IMR-90 (cell line): ENCODE measurements around the gene ANK3. TPM values are rescaled to one million over a fixed set of nuclear protein-coding genes. Genes with fewer than 3 reads are reported as not detected.

ENCODE experiments used
- ATAC-seq: fragments of 200-7000 bp; cut with Tn5 transposase; 2 replicates; pipeline ENCODE4 v1.9.1; 2020; ENCODE audit warnings: low read depth, mild to moderate bottlenecking, moderate library complexity
- BruUV-seq: library from RNA; stranded (reverse); fragments of 400-500 nt; replicated peaks from 2 replicates; lab custom pipeline; 2021; lab: Mats Ljungman, UMichigan
- CTCF ChIA-PET: fragments of 300-600 bp; formaldehyde crosslinking; extraction: SDS; loops from one replicate; lab custom pipeline; 2021; ENCODE audit warnings: antibody characterized with exemption; lab: Yijun Ruan, JAX
- POLR2A ChIA-PET: fragments of 300-600 bp; sonication (Branson Sonifier 250); formaldehyde crosslinking; loops from one replicate; lab custom pipeline; 2022; ENCODE audit warnings: antibody characterized with exemption; ENCODE audit not compliant: unreplicated experiment; lab: Charles Lee
- DNase-seq: peaks from one replicate; pipeline ENCODE4 v3.0.0; 2013
- H2AFZ ChIP-seq: replicated peaks from 2 replicates; pipeline ENCODE3; 2013; ENCODE audit warnings: low read length, mild to moderate bottlenecking; ENCODE audit not compliant: poor library complexity
- H2AK5ac ChIP-seq: 2 replicates; pipeline ENCODE4 v1.6.1; 2013; ENCODE audit warnings: low read depth, low read length, inconsistent platforms
- H2AK9ac ChIP-seq: replicated peaks from 2 replicates; pipeline ENCODE3; 2013; ENCODE audit warnings: mild to moderate bottlenecking, low read depth, low read length, moderate library complexity; ENCODE audit not compliant: poor library complexity
- H2BK120ac ChIP-seq: 2 replicates; pipeline ENCODE4 v1.6.1; 2013; ENCODE audit warnings: low read depth, low read length, inconsistent platforms
- H2BK15ac ChIP-seq: 3 replicates; pipeline ENCODE4 v1.6.1; 2013; ENCODE audit warnings: low read depth, low read length, inconsistent platforms
- H2BK20ac ChIP-seq: 2 replicates; pipeline ENCODE4 v1.6.1; 2013; ENCODE audit warnings: low read depth, mild to moderate bottlenecking, inconsistent platforms, low read length, moderate library complexity
- H2BK5ac ChIP-seq: 2 replicates; pipeline ENCODE4 v1.6.1; 2013; ENCODE audit warnings: mild to moderate bottlenecking, low read depth, low read length, inconsistent platforms; ENCODE audit not compliant: poor library complexity, severe bottlenecking
- H3K14ac ChIP-seq: replicated peaks from 2 replicates; pipeline ENCODE4 v1.6.1; 2013; ENCODE audit warnings: low read depth, low read length, inconsistent platforms
- H3K18ac ChIP-seq: 2 replicates; pipeline ENCODE4 v1.6.1; 2013; ENCODE audit warnings: low read depth, low read length, control low read depth
- H3K23ac ChIP-seq: 2 replicates; pipeline ENCODE4 v1.6.1; 2013; ENCODE audit warnings: low read depth, low read length, inconsistent platforms
- H3K27ac ChIP-seq: 2 replicates; pipeline ENCODE4 v1.5.1; 2013; ENCODE audit warnings: mild to moderate bottlenecking, control low read depth, low read length; ENCODE audit not compliant: insufficient read depth
- H3K27me3 ChIP-seq: 2 replicates; pipeline ENCODE4 v1.6.1; 2013; ENCODE audit warnings: low read length; ENCODE audit not compliant: control insufficient read depth, insufficient read depth
- H3K36me3 ChIP-seq: 2 replicates; pipeline ENCODE4 v1.6.1; 2013; ENCODE audit warnings: low read length, mixed read lengths; ENCODE audit not compliant: control insufficient read depth, insufficient read depth
- H3K4ac ChIP-seq: 2 replicates; pipeline ENCODE4 v1.6.1; 2013; ENCODE audit warnings: low read depth, low read length, inconsistent platforms
- H3K4me1 ChIP-seq: 2 replicates; pipeline ENCODE4 v1.6.1; 2013; ENCODE audit warnings: low read length, mixed read lengths; ENCODE audit not compliant: control insufficient read depth, insufficient read depth
- H3K4me2 ChIP-seq: 2 replicates; pipeline ENCODE4 v1.6.1; 2013; ENCODE audit warnings: low read depth, mild to moderate bottlenecking, control low read depth, low read length, moderate library complexity
- H3K4me3 ChIP-seq: 2 replicates; pipeline ENCODE4 v1.5.1; 2013; ENCODE audit warnings: low read depth, mild to moderate bottlenecking, control low read depth, low read length, moderate library complexity; ENCODE audit not compliant: insufficient read depth
- H3K56ac ChIP-seq: 2 replicates; pipeline ENCODE4 v1.6.1; 2013; ENCODE audit warnings: low read length, inconsistent platforms; ENCODE audit not compliant: insufficient read depth; ENCODE audit errors: extremely low read depth
- H3K79me1 ChIP-seq, 2 experiments: 2 replicates each; pipeline ENCODE4 v1.6.1; 2013; ENCODE audit warnings: low read length in 2 of 2, inconsistent platforms in 1 of 2, low read depth in 1 of 2
- H3K9ac ChIP-seq: 2 replicates; pipeline ENCODE4 v1.6.1; 2013; ENCODE audit warnings: low read depth, low read length, control low read depth
- H3K9me1 ChIP-seq: 2 replicates; pipeline ENCODE4 v1.6.1; 2013; ENCODE audit warnings: low read length, inconsistent platforms; ENCODE audit not compliant: insufficient read depth
- H3K9me3 ChIP-seq: 2 replicates; pipeline ENCODE4 v1.6.1; 2013; ENCODE audit warnings: low read length; ENCODE audit not compliant: control insufficient read depth, insufficient read depth
- H4K20me1 ChIP-seq: 2 replicates; pipeline ENCODE4 v1.6.1; 2013; ENCODE audit warnings: low read length, inconsistent platforms; ENCODE audit not compliant: insufficient read depth
- H4K5ac ChIP-seq: 2 replicates; pipeline ENCODE4 v1.6.1; 2013; ENCODE audit warnings: mild to moderate bottlenecking, low read depth, low read length, control low read depth
- H4K8ac ChIP-seq, 2 experiments: 2 replicates each; pipeline ENCODE4 v1.6.1; 2013; ENCODE audit warnings: low read depth in 2 of 2, low read length in 2 of 2, control low read depth in 1 of 2, inconsistent platforms in 1 of 2
- H4K91ac ChIP-seq: 2 replicates; pipeline ENCODE4 v1.6.1; 2013; ENCODE audit warnings: low read depth, low read length, inconsistent platforms; ENCODE audit not compliant: insufficient read depth
- CEBPB ChIP-seq: IDR thresholded peaks from 2 replicates; pipeline ENCODE4 v1.6.1; 2012; ENCODE audit warnings: low read depth, low read length, improper control_type of control experiment
- ELK1 ChIP-seq: fragments of 150-350 bp; IDR thresholded peaks from 2 replicates; pipeline ENCODE4 v1.6.1; 2016; ENCODE audit warnings: low read depth, mild to moderate bottlenecking, low read length, moderate library complexity, borderline replicate concordance
- WGBS, 2 experiments: methylation state at CpG; one replicate each; pipeline versions ENCODE4 v1.1.5 to v1.1.7; 2013; ENCODE audit warnings: missing lambda C conversion rate in 2 of 2; ENCODE audit not compliant: insufficient read length in 1 of 2; ENCODE audit errors: extremely low coverage in 2 of 2; 5-methylcytosine and 5-hydroxymethylcytosine counted together
- dilution Hi-C: fragments of 300-500 bp; cut with HindIII; formaldehyde crosslinking; loops from one replicate; pipeline ENCODE4 v1.14.3; 2018; ENCODE audit warnings: low sequenced_read_pairs; ENCODE audit not compliant: unreplicated experiment
- in situ Hi-C: fragments of 300-500 bp; cut with MboI; formaldehyde crosslinking; loops from 3 replicates; pipeline ENCODE4 v1.14.3; 2019; ENCODE audit warnings: low sequenced_read_pairs, inconsistent platforms, mixed read lengths
- intact Hi-C: fragments of 100-400 bp; cut with micrococcal nuclease; formaldehyde crosslinking; loops from 2 replicates; pipeline ENCODE4 v1.10.0; 2022
- polyA plus RNA-seq, 3 experiments: library from polyadenylated mRNA; depleted of rRNA; stranded (reverse); fragments of >200 nt; gene quantifications; 2 replicates each; pipeline ENCODE4 v1.2.3, GENCODE V29; 2012; ENCODE audit warnings: low replicate concordance in 1 of 3
- total RNA-seq: library from RNA; depleted of rRNA; stranded (reverse); fragments of >200 nt; gene quantifications from 2 replicates; pipeline ENCODE4 v1.2.3, GENCODE V29; 2012

Gene ANK3
- total and polyA plus RNA-seq, 2 of the 4 experiments (the other 2 are of a cell fraction), result 0.63 to 1.8 TPM

- Histone ChIP-seq H3K18ac (no peak overlapping the region), H4K8ac (no peak overlapping the region), H2BK15ac (no peak overlapping the region), H4K91ac (no peak overlapping the region), H3K9me3 (no peaks in the 10 kb centered on the region), H3K4me3 (no peak overlapping the region), H3K27ac (no peak overlapping the region), H2AFZ (no peak overlapping the region), H2BK20ac (no peak overlapping the region), H3K27me3 (no peaks in the 10 kb centered on the region), H3K56ac (no peak overlapping the region), H3K9ac (no peak overlapping the region), H3K23ac (no peak overlapping the region), H2BK120ac (no peak overlapping the region), H3K79me1 (no peaks in the 10 kb centered on the region), H3K9me1 (peaks cover 6% of the 10 kb centered on the region), H3K4me1 (peaks cover 9% of the 10 kb centered on the region), H4K5ac (no peak overlapping the region), H2BK5ac (no peak overlapping the region), H3K36me3 (no peaks in the 10 kb centered on the region), H2AK5ac (no peak overlapping the region), H2AK9ac (no peak overlapping the region), H3K14ac (no peak overlapping the region), H3K4ac (no peak overlapping the region), H3K4me2 (no peak overlapping the region), H4K20me1 (no peaks in the 10 kb centered on the region)
- no TSS peak for BruUV-seq
- in situ Hi-C loops, result no loop called here
- TF ChIP-seq CEBPB (peak; percentile 27; the same call in 1 of the 2 replicates), ELK1 (no peak)
- intact Hi-C loops, result no loop called here
- ChIA-PET POLR2A (no interaction called here), CTCF (no interaction called here)
- no peak for DNase-seq
- no peak for ATAC-seq
- dilution Hi-C loops, result no loop called here
- WGBS, 2 experiments, result no CpG with 5 or more reads among the region's 1 CpG
Measured at GRCh38 chr10:60346661-60347060, 43.0 kb downstream of the ANK3 start.
